Measurements from ENCODE around the gene ORM2. TPM values are rescaled to one million over a fixed set of nuclear protein-coding genes. Genes with fewer than 3 reads are reported as not detected.

Gene ORM2
- total and polyA plus RNA-seq, 8 donors: 1.2 to 17.1 (median 3.4) TPM; not detected in 4

Other genes starting within 250 kb of the ORM2 start
- gene KIF12, start 230.6 kb upstream of the ORM2 start, total RNA-seq: 10 to 100 TPM in 4 of 5 donors, 1 to 10 TPM in 1; 3.9 to 79.4 (median 18.7) TPM
- 10 to 100 TPM in 2 of 3 donors, 1 to 10 TPM in 1; 4.1 to 20.0 (median 13.9) TPM for gene KIF12, start 230.6 kb upstream of the ORM2 start, polyA plus RNA-seq
- gene COL27A1, start 174.3 kb upstream of the ORM2 start, total RNA-seq: 10 to 100 TPM in 3 of 5 donors, 1 to 10 TPM in 2; 2.9 to 26.3 (median 21.1) TPM
- gene COL27A1, start 174.3 kb upstream of the ORM2 start, polyA plus RNA-seq: 1 to 10 TPM; 3.4 to 7.1 (median 5.6) TPM
- 1 to 10 TPM in 2 of 5 donors, not detected in 3; 1.6 to 2.2 TPM for gene ORM1, start 6.8 kb upstream of the ORM2 start, total RNA-seq
- 10 to 100 TPM in 1 of 3 donors, 1 to 10 TPM in 2; 2.9 to 14.8 (median 3.9) TPM for gene ORM1, start 6.8 kb upstream of the ORM2 start, polyA plus RNA-seq
- 10 to 100 TPM; 13.4 to 85.8 (median 31.0) TPM for gene AKNA, start 58.1 kb downstream of the ORM2 start, total RNA-seq
- 10 to 100 TPM; 12.2 to 13.6 (median 12.3) TPM for gene AKNA, start 58.1 kb downstream of the ORM2 start, polyA plus RNA-seq
- gene WHRN, start 175.6 kb downstream of the ORM2 start, total RNA-seq: 10 to 100 TPM in 2 of 5 donors, 1 to 10 TPM in 3; 2.3 to 70.1 (median 4.1) TPM
- gene WHRN, start 175.6 kb downstream of the ORM2 start, polyA plus RNA-seq: 1 to 10 TPM; 2.4 to 8.5 (median 5.5) TPM

Data from stomach (tissue), 8 donors.